NCI-H226 (cell line): ENCODE data around the gene LRRC56.
A peak's percentile ranks its signal among the peaks of the same experiment; 100 is the strongest.

ENCODE experiments used
- DNase-seq: peaks from one replicate; pipeline ENCODE4 v3.0.0-alpha.2; 2015

The LRRC56 gene

GRCh38 chr11:526192-526591 is 11.1 kb upstream of the LRRC56 start:
- DNase-seq, result no peak

DNA sequence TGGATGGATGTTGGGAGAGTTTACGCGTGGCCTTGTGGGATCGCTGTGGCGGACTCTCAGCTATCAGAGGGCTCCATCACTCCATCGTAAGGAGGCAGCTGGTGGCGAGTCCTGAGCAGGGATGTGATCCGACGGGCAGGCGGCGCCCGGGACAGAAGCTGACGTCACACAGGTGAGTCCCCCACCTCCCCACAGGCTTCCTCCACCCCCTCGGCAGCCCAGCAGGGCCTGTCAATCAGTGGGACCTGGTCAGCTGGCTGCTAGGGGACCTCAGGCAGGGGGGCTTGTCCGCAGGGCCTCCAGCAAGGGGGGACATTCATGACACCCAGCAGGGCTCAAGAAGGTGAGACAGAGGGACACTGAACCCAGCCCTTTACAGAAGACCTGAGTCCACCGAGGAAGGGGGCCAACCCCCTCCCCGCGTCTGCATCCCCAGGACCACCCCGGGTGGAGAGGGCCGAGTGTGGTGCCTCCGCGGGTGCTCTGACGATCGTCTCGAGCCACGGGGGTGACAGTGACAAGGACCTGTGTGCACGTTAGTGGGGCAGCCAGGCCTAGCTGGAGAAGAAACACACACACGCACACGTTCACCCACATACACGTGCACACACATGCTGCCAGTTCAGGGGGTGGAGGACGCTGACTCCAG is 9.0 kb upstream of the LRRC56 start:
- no peak for DNase-seq

GRCh38 chr11:528815-529727 is 8.3 kb upstream of the LRRC56 start:
- no peak for DNase-seq

DNA sequence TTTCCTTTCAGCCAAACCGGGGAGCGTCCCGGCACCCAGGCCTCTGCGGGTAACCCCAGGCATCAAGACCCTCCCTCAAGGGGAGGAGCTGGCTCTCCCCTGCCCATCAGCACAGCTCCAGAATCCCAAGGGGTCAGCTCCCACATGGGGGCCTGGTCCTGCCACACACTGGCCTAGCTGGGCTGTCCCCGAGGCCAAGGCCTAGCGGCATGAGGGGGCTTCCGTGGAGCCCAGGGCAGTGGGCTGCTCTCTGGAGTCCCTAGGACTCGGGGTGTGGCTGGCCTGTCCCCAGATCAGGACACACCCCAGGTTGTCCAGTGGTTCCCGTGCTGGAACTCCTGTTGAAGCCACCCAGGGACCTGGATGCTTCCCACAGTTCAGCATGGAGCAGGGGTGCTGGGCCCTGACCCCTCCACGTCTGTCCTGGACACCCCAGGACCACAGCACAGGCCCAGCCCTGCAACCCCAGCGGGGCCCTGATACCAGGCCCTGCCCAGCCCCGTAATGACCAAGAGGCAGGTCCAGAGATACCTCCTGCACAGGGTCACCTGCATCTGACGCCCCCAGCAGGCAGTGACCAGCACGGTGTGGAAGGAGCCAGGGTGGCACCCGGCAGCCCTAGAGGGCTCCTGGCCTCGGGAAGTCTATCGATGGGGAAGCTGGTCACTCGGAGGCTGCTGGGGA is 7.5 kb upstream of the LRRC56 start:
- no peak for DNase-seq

DNA sequence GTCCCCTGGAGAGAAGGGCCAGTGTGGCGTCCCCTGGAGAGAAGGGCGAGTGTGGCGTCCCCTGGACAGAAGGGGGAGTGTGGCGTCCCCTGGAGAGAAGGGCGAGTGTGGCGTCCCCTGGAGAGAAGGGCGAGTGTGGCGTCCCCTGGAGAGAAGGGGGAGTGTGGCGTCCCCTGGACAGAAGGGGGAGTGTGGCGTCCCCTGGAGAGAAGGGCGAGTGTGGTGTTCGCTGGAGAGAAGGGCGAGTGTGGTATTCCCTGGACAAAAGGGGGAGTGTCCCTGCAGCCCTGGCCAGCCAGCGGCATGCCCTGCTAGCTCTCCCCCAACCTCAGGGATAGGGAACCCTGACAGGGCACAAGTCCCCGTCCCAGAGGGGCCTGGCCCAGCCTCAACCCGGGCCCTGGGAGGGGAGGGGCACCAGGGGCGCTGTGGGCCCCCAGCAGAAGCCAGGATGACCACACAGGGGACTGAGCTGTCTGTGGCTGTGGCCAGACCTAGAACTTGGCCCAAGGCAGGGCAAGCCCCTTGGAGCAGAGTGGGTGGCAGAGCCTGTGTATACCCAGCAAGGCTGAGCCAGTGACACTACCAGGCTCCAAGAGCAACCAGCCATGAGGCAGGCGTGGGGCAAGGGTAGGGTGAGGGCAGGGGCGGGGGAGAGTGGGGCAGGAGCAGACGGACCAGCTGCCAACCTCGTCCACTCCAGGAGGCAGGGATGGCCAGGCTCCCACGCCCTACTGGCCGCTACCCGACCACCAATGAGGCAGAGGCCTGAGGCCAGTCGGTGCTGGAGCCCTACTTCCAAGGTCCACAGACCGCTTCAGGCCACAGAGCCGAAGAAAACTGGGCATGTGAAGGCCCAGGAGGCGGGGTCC is 6.1 kb upstream of the LRRC56 start:
- no peak for DNase-seq

DNA sequence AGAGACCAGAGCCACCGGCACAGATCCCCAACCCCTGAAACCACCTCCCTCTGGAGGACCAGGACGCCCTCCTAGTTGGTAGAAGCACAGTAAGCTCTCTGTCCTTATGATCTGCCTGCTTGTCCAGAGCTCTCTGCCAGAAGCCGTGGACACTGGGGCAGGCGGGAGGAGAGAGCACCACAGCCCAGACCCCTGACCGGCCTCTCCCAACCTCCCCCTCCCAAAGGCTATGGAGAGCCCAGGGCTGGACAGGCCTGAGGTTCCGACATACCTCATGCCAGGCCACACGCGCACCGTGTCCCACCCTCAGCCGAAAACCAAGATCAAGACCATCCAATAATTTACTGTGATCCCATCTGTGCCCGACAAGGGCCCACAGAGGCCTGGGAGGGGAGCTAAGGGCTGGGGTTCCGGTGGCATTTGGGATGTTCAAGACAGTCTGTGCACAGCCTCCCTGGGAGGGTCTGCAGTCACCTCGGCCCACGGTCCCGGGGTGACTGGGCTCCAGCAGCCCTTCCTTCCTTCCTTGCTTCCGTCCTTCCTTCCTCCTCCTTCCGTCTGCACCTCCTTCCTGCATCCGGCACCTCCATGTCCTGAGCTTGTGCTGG is 5.3 kb upstream of the LRRC56 start:
- DNase-seq, result no peak

DNA sequence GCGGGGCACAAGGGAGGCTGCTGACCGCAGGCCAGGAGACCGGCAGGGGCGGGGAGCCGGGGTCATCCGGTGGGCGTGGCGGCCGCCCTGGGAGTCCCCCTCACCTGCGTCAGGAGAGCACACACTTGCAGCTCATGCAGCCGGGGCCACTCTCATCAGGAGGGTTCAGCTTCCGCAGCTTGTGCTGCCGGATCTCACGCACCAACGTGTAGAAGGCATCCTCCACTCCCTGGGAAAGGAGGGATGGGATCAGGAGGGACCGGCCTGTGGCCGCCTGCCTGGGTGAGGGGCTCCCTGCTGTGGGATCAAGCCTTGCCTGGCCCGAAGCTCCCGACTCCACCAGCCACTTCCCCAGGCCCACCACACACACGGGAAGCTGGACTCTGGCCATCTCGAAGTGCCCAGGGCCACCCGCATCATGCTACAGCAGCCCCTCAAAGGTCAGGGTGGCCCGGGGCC is 4.8 kb upstream of the LRRC56 start:
- DNase-seq, result no peak

DNA sequence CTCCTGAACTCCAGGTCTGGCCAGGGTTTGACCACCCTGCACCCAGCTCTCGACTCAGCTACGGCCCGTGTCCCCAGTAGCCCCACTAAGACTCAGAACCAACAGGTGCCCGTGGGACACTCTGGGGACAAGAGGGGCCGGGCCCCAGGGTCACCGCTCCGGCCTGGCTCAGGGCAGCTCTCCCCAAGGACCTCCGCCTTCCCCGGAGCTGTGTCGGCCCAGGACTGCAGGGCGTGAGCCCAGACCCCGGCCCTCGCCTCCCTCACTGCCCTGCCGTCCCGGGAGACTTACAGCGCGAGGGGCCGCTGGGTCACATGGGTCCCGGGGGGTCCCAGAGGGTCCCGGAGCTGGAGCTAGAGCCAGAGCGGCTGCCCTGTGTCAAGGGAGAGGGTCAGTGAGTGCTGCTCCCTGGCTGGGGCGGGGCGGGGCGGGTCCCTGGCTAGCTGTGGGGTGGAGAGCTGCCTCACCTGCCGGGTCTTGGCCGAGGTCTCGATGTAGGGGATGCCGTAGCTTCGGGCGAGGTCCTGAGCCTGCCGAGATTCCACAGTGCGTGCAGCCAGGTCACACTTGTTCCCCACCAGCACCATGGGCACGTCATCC is 4.2 kb upstream of the LRRC56 start:
- no peak for DNase-seq

DNA sequence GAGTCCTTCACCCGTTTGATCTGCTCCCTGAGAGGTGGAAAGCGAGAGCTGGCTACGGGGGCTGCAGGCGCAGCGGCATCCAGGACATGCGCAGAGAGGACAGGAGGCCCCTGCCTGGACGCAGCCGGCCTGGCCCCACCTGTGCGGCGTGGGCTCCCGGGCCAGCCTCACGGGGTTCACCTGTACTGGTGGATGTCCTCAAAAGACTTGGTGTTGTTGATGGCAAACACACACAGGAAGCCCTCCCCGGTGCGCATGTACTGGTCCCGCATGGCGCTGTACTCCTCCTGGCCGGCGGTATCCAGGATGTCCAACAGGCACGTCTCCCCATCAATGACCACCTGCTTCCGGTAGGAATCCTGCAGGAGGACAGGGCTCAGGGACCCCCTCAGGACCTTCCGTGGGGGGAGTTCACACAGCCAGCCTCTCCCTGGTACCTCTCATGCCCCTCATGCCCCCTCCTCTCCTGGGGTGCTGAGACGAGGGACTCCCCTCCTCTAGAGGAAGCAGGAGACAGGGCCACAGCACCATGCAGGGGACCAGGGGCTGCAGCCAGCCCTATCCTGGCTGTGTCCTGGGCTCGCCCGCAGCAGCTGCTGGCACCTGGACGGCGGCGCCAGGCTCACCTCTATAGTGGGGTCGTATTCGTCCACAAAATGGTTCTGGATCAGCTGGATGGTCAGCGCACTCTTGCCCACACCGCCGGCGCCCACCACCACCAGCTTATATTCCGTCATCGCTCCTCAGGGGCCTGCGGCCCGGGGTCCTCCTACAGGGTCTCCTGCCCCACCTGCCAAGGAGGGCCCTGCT is 3.5 kb upstream of the LRRC56 start:
- no peak for DNase-seq

DNA sequence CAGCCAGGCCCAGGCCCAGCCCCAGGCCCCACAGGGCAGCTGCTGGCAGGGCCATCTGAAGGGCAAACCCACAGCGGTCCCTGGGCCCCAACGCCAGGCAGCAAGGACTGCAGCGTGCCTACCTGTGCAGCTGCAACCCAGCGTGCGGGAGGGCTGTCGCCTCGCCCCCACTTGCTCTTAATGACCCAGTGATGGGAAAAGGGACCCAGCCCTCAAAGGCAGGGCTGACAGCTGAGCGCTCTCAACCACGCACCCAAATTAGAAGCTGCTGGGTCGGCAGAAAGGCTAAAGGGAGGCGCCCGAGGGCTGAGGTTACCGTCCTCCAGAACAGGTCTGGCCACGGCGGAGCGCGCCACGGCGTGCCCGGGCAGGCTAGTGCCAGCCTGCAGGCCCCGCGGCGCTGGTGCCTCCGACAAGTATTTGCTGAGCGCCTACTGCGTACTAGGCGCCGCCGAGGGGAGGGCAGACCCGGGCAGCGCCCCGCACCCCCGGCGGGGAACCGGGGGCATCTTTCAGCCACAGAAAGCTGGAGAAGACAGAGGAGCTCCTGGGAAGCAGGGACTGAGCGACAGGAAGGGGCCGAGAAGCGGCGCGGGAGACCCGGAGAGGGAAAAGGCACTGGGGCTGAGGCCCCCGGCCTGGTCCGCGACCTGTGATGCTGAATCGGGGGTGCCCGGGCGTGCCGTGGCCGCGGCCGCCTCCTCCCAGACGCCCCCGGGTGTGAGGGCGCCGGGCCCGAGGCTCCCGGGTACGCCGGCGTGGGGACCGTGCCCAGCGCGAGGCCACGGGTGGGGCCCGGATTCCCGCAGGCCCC is 2.7 kb upstream of the LRRC56 start:
- no peak for DNase-seq

GRCh38 chr11:535210-535518 is 2.2 kb upstream of the LRRC56 start:
- no peak for DNase-seq

- peak; percentile 87 for DNase-seq
These were observed 1.5 kb upstream of the LRRC56 start, which contains the start of gene HRAS for GRCh38 chr11:535519-536454. Gene HRAS, minus strand, starts transcription at chr11:535576.

GRCh38 chr11:537622-538430 is 499 bp downstream of the LRRC56 start:
- no peak for DNase-seq

- DNase-seq, result no peak
These were observed 1.2 kb downstream of the LRRC56 start for GRCh38 chr11:538431-539051.

- no peak for DNase-seq
These were observed 2.7 kb downstream of the LRRC56 start for GRCh38 chr11:539971-540481.

GRCh38 chr11:540583-541432 is 3.5 kb downstream of the LRRC56 start:
- DNase-seq, result no peak
